Activated CD4-positive, CD25-positive, alpha-beta regulatory T cell (primary cell): ENCODE results near the gene HTR4.

Experiments
- DNase-seq, 4 experiments: peaks; one replicate each; lab custom pipeline; 2025; lab: John Stamatoyannopoulos, UW

The HTR4 gene

DNA sequence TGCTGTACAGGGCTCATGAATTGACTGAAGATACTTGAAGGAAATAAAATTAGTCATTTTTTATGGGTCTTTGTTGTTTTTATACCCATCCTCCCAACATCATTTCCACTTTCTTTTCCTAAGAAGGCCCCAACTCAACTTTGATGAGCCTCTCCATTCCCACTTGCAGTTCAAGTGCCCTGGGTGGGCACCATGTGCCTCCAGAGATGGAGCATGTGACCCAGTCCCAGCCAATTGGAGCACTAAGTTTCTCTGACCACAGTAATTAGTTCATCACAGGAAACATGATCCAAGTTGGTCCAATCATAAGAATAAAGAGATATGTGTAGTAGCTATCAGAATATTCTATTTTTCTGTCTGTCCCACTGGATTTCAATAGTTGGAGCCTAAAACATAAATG is 46.9 kb downstream of the HTR4 start:
- no peak for DNase-seq

DNA sequence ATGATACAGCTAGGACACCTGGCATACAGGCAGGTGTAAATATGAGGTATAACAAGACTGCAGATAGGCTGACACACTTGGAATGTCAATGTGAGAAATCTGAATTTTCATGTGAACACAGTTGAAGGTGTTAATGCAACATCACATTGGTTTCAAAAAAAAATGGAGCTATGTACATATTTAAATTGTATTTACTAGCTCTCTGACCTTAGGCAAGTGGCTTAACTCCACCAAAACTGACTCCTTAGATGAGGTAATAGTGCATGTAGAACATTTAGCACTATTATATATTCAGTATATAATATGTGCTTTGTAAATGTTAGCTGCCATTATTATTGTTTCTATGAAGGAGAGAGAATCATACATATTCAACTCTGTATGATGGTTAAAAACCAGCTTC is 48.0 kb downstream of the HTR4 start:
- no peak for DNase-seq

DNA sequence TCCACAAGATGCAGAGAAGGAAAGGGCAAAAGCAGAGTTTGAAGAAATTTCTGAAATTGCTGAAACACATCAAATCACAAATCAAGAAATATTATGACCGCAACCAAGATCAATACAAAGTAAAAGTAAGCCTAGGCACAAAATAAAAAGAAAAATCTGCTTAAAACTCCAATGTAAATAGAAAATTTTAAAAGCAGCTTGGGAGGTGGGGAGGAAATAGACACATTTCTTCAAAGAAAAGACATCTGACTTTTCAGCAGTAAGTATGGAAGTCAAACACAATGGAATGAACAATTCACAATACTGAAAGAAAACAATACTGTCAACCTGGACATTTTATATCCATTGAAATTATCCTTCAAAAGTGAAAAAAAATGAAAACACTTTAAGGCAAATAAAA is 55.1 kb downstream of the HTR4 start:
- no peak for DNase-seq

DNA sequence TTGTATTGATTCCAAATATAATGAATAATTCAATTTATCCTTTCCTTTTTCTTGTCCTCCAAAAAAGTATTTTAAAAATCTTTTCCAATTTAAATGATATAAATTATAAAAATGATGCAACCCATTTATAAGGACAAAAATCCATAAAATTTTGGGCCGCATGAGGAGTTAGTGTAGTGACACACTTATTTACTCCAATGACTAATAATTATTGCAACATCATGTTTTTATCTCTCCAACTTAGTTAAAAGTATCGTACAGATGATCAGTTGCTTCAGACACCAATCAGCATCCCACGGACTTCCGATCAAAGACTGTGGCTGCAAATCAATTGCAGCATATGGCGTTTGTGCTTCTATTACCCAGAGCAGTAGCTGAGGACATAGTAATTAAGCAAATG is 58.6 kb downstream of the HTR4 start:
- DNase-seq, result no peak

DNA sequence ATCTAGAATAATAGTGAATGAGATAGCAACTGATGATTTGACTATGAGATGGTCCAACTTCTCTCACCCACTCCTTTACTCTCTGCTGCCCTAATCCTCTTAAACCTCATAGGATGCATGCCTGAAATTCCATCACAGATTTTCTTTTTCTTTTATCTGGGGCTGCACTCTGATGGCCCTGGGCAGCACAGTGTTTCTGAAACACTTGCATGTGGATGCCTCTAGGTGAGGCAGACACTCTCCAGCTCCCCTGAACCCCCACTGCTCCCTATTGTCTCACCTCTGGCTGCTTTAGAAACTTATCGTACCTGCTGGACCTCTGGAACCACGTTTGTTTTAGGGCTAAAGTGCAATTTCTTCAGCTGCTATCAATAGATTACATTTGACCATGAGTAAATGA is 67.5 kb downstream of the HTR4 start:
- DNase-seq, result no peak

DNA sequence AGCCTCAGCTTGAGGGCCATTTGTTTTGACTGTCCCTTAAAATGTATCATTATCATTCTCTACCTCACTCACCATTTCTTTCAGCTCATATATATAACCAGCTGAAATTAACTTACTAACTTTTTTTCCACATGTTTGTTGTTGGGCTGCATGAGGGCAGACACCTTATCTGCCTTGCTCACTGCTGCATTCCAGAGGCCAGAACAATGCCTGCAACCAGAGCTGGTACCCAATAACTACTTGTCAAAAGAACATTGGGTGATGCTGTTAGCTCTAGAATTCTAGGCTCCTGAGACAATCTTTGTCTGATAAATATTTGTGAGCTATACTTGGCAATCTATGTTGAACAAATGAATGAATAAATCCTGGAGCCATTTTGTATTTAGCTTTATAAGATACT is 68.3 kb downstream of the HTR4 start:
- DNase-seq, result no peak

DNA sequence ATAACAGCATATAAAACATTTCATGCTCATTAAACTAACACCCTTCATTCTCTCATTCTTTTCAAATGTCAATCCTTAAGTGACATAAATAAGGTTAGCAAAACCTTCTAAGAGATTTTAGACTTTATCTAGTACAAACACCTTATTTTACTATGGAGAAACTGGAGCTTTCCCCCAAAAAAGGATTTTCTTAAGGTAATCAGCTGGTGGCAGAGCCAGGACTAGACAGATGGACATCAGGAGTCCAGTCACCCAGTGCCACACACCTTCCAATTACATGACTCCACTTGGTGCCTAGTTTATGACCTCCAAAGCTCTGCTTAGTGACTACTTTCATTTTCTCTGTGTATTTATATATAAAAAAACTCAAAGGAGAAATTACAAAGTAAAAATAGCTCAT is 70.2 kb downstream of the HTR4 start:
- no peak for DNase-seq

DNA sequence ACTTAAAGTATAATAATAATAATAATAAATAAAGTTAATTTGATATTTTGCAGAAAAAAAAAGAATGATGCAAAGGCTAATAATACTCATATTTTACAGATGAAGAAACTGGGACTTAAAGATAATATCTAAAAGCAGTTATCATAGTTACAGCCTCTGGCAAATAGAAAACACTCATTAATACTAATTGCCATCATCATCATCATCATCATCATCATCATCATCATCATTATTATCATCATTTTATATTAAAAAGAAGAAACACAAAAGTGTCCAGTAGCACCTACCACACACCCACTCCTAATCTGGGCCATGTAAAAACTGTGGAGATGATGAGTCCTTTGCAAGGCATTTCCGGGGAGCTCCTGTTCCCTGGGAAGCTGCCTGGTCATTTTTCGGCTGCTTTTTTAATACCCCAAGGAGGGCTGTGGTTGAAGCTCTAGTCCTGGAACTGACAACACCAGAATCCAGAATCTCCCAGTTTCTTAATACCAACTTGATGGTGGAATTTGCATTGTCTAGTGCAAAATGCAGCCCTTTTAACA is 70.8 kb downstream of the HTR4 start:
- no peak for DNase-seq

DNA sequence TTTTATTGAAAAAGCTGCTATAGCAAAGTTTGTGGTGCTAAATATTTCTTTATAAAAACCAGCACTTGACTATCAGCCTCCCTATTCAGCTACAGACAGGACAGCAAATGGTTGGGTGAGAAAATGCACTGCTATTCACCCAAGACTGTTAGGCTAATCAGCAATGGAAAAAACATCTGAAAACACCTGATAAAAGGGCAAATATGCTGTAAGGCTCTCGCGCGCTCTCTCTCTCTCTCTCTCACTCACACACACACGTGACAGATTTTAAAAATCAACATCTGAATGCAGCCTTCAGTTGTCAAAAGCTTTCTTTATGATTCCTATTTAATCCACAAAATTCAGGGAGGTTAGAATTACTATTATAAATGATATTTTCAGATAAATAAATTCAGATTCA is 80.2 kb downstream of the HTR4 start:
- DNase-seq, result no peak

DNA sequence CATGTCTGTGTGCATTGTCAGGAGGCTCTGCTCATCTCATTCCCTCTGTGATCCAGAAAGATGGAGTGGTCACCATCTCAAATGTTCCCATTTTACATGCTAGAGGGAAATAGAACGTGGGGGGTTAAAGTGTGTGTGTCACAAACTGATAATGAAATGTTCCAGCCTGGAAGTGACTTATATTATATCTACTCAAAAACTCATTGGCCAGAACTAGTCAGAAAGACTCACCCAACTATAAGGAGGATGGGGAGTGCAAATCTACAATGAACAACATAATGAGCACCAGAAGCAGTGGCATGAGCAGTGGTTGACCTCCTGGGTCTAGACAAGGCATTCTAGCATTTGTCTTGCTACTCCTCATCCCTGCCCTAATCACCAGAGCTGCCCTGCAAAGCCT is 81.0 kb downstream of the HTR4 start:
- DNase-seq, result no peak

DNA sequence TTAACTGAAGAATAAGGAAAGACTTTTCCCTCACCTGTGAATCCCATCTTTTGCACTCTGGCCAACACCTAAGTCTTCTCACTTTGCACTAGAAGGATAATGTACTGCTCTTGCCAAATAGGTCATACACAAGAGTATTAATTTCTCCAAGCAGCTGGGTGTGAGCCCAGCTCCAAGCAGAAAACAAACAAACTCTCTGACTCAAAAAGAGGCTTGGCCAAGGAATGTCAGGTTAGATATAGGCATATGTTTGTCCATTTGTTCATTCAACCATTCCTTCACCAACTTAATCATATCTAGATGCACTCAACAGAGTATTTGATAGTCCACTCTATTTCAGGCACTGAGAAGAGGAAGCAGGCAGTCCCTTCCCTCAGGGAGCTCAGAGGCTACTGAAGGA is 84.4 kb downstream of the HTR4 start:
- no peak for DNase-seq

DNA sequence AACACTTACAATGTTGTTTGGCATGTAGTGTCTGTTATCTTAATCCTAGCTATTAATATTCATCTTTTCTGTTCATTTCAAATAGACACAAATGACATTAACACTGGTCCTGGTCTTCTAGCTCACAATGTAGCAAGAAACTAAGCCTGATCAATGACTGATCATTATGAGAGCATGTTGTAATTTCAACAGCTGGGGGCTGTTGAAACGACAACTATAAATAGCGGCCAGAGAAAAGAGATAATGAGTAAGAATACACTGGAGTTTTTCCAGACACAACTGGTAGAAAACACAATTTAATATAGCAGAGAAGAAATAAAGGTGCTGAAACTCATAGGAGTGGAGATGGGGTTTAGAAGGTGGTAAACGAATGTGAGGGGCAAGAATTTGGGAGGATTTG is 89.2 kb downstream of the HTR4 start:
- no peak for DNase-seq

DNA sequence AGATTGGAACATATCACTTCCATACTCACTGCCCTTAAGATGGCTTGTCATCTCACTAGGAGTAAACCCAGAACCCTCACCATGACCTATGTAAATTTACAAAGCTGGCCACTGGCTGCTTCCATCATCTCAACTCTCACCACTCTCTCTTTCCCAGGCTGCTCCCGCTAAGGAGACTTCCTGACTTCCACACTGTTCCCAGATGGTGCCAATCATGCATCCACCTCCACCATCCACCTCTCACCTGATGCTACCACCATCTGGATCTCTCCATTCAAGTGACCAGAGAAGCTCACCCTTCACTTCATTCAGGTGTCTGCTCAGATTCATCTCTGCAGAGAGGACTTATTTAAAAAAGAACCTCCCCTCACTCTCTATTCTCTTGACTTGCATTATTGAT is 91.3 kb downstream of the HTR4 start:
- no peak for DNase-seq

DNA sequence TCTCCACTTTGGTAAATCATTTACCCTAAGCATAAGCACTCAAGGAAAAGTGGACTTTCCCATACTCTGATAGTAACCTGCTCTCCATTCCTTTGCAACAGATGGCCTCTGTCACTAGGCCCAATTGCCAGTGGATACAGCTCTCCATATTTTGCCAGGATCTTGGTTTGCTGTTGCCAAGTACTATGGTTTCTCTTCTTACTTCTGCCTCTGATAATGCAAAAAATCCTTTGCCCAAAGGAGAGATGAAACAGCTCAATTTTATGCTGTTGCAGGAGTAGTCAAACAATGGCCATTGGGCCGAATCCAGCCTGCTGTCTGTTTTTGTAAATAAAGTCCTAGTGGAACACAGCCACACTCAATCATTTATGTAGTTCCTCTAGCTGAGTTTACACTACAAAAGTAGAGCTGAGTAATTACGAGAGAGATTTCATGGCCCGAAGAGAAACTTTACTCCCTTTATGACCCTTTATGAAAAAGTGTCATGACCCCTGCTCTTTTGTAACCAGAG is 92.5 kb downstream of the HTR4 start:
- DNase-seq, result no peak

DNA sequence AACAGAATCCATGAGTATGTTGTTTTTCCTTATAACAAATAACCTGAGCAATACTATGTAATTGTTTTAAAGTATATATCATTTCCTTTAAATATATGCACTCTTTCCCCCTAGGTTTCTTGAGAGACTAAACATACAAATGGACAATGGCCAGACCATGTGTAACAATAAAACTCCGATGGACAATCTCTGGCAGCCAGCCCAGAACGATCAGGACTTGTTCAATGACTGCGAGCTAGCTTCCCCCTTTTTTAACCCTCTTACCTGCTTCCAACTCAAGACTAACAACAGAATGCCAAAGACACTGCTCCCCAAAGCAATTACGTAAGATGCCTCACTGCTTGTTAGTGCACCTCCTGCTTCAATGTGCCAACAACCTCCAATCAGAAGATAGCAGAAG is 94.9 kb downstream of the HTR4 start:
- no peak for DNase-seq

DNA sequence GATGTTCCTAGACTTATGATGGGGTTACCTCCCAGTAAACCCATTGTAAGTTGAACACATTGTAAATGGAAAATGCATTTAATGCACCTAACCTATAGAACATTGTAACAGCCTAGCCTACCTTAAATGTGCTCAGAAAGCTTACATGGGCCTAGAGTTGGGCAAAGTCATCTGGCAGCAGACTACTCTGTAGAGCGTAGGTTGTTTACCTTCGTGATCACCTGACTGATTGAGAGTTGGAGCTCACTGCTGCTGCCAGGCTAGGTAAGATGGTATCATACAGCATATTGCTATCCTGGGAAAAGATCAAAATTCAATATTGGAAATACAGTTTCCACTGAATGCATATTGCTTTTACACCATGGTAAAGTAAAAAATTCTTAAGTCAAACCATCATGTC is 95.4 kb downstream of the HTR4 start:
- no peak for DNase-seq

DNA sequence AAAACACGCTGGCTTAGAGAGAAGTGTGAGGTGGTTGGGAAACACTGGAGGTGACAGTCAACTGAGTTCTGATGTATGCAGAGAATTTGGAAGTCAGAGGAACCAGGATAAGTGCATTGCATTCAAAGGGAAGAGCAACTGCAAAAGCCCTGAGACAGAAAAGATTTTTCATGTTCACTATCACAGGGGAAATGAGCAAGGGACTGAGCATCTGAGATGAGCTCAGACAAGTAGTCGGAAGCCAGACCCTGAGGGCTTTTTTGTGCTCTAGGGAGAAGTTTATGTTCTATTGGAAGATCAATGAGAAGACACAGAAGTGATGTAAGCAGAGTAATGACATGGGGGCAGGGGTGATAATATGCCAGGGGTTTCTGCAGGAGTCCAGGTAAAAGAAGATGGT is 97.5 kb downstream of the HTR4 start:
- no peak for DNase-seq

DNA sequence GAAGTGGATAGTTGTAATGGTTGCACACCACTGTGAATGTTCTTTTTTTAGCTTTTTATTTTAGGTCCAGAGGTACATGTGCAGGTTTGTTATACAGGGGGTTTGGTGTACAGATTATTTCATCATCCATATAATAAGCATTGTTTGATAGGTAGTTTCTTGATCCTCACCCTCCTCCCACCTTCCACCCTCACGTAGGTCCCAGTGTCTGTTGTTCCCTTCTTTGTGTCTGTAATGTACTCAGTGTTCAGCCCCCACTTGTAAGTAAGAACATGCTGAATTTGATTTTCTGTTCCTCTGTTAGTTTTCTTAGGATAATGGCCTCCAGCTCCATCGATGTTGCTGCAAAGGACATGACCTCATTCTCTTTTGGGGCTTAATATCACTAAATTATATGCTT is 99.7 kb downstream of the HTR4 start:
- DNase-seq, result no peak

DNA sequence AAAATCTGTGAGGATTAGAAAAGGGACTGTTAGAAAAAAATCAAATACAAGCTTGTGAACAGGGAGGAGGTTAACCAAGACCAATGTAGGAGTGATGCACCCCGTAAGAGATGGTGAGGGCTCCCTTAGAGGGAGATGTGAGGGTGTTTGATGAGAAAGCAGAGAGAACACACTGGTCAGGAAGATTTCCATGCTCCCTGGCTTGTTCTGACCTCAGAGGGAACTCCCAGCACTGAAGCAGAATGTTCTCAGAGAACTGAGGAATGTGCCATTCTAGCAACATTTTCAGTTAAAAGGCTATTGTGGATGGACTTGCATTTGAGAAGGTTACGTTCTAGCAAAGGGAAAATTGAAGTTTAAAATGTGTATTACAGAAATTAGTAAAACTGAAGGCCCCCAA is 110.6 kb downstream of the HTR4 start:
- no peak for DNase-seq

DNA sequence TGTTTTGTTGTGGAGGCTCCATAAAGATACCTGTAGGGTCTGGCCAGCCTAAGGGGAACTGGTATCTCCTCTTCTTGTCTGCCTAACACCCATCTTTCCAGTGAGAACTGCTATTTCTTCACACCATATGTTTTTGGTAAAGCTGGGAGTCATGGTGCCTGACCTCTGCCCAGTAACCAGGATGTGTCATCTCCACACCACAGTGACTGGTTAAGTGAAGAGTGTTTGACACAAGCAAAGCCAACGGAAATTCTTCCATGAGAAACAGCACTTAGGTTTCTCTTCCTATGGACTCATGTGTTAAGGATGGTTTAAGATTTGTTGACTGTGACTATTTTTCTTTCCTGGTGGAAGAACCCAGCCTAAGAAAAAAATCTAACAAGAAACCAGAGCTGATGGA is 111.5 kb downstream of the HTR4 start:
- DNase-seq, result no peak

DNA sequence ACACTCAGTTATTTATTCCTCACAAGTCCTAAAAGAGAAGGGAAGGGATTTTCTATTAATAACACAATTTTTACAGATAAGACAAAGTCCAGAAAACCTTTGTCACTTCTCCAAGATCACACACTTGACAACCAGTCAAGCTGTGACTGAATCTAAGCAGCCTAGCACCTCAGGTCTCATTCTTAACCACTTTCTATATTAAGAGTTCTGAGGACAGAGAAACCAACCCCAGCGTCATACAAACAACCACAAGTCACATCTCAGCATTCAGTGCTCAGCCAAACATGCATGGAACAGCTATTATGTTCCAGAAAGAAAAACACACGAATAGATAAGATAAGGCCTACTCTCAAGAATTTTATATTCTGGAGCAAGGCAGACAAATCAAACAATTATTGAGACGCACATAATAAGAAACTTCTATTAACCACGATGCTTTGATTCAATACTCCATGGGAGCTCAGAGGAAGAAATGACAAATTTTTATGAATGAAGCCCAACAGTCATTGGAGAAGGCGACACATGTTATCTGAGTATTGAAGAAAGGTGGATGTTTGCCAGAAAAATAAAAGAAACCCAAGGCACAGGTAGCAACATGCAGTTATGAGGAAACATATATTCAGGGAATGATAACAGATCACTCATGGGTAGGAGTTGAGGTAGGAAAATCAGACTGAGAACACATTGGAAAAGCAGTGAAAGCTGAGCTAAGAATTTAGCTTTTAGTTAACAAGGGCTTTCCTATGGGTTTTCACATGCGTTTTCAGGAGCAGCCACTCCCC is 113.1 kb downstream of the HTR4 start:
- DNase-seq, result no peak

DNA sequence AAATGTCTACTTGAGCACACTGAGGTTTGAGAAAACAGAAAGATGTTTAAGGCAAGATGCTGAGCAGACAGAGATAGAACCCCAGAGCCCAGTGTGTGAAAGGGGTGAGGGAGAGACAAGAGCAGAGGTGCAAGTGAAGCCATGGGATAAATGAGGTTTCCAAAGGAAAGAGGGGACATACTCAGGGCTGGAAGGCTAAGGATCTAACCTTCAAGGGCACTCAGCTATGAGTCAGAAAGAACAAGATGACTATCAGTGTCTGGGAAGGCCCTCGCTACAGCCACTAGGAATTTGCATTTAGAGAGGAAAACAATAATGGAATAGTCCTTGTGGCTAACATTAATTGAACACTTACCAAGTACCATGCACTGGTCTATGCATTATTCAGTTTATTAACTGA is 113.7 kb downstream of the HTR4 start:
- no peak for DNase-seq

DNA sequence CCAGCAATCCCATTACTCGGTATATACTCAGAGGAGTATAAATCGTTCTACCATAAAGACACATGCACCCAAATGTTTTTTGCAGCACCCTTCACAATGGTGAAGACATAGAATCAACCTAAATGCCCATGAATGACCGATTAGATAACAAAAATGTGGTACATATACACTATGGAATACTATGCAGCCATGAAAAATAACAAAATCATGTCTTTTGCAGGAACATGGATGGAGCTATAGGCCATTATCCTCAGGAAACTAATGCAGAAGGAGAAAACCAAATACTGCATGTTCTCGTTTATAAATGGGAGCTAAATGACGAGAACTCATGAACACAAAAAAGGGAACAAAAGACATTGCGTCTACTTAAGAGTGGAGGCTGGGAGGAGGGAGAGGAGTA is 114.5 kb downstream of the HTR4 start:
- DNase-seq, result no peak

DNA sequence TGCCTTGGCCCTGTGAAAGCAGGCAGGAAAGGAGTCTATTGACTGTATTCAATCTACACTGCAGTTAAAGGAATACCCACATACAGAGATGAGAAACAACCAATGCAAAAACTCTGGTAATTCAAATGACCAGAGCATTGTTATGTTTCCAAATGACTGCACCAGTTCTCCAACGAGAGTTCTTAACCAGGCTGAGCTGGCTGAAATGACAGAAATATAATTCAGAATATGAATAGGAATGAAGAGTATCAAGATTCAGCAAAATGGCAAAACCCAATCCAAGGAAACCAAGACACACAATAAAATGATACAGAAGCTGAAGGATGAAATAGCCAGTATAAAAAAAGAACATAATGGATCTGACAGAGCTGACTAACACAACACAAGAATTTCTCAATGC is 119.1 kb downstream of the HTR4 start:
- no peak for DNase-seq
